K562 (cell line): ENCODE data around the gene TMEM121. TPM values are rescaled to one million over a fixed set of nuclear protein-coding genes. Genes with fewer than 3 reads are reported as not detected.

Source experiments
- ATAC-seq: fragments of 200-7000 bp; cut with Tn5 transposase; 3 replicates; pipeline ENCODE4 v1.9.1; 2020; ENCODE audit warnings: moderate library complexity
- BruUV-seq: library from RNA; stranded (reverse); fragments of 400-500 nt; replicated peaks from 2 replicates; lab custom pipeline; 2021; lab: Mats Ljungman, UMichigan
- CTCF ChIA-PET: fragments of 300-600 bp; formaldehyde crosslinking; extraction: SDS; loops from one replicate; lab custom pipeline; 2021; ENCODE audit warnings: low intra/inter-chr PET ratio; lab: Yijun Ruan, JAX
- POLR2A ChIA-PET: fragments of 300-600, 350-650 bp; sonication (Branson Sonifier 250); formaldehyde crosslinking; extraction: SDS; loops from one replicate; lab custom pipeline; 2021; ENCODE audit warnings: antibody characterized with exemption, inconsistent platforms; lab: Yijun Ruan, JAX
- DNase-seq, 4 experiments: peaks; one replicate each; pipeline versions ENCODE4 v3.0.0 to v3.0.0-alpha.2; 2011 to 2018; ENCODE audit warnings: low spot score in 3 of 4, mixed read lengths in 3 of 4; ENCODE audit errors: extremely low read depth in 1 of 4
- FAIRE-seq: peaks from 2 replicates; lab custom pipeline; 2011; peaks lifted over from hg19 to GRCh38; lab: Jason Lieb, UNC
- H2AFZ ChIP-seq: 2 replicates; pipeline ENCODE4 v1.6.0; 2011; ENCODE audit warnings: low read depth, low read length, control low read depth, inconsistent platforms
- H3K27ac ChIP-seq: fragments of 200-600 bp; 3 replicates; pipeline ENCODE4 v1.8.0; 2011; ENCODE audit warnings: low read depth, mild to moderate bottlenecking, control low read depth, inconsistent platforms, low read length, moderate library complexity, mixed read lengths; ENCODE audit errors: extremely low read depth
- H3K27me3 ChIP-seq, 2 experiments: fragments of 300-600 bp in 1 of 2; 2 replicates in 1 of 2; 3 replicates in 1 of 2; pipeline versions ENCODE4 v1.6.0 to v1.8.0; 2011; ENCODE audit warnings: inconsistent platforms in 2 of 2, low read length in 2 of 2, mild to moderate bottlenecking in 1 of 2, mixed read lengths in 1 of 2, moderate library complexity in 1 of 2; ENCODE audit not compliant: control insufficient read depth in 2 of 2, insufficient read depth in 2 of 2
- H3K36me3 ChIP-seq: fragments of 300-600 bp; 3 replicates; pipeline ENCODE4 v1.8.0; 2011; ENCODE audit warnings: mild to moderate bottlenecking, low read length, inconsistent platforms; ENCODE audit not compliant: control insufficient read depth, insufficient read depth
- H3K4me1 ChIP-seq, 2 experiments: fragments of 200-600 bp in 1 of 2; replicated peaks in 1 of 2; 2 replicates in 1 of 2; 3 replicates in 1 of 2; pipeline versions ENCODE4 v1.5.1 to v1.8.0; 2011; ENCODE audit warnings: inconsistent platforms in 2 of 2, low read length in 2 of 2, mild to moderate bottlenecking in 1 of 2, mixed read lengths in 1 of 2, moderate library complexity in 1 of 2; ENCODE audit not compliant: control insufficient read depth in 2 of 2, insufficient read depth in 2 of 2
- H3K4me2 ChIP-seq: 2 replicates; pipeline ENCODE4 v1.6.1; 2011; ENCODE audit warnings: low read length, control low read depth, inconsistent platforms, mixed read lengths; ENCODE audit not compliant: insufficient read depth
- H3K4me3 ChIP-seq: fragments of 200-600 bp; sonication (generic), shearing (Covaris generic); 2 replicates; pipeline ENCODE4 v1.5.1; 2016; ENCODE audit warnings: control low read depth, inconsistent platforms
- H3K79me2 ChIP-seq: fragments of 200-600 bp; 3 replicates; pipeline ENCODE4 v1.8.0; 2011; ENCODE audit warnings: low read length, inconsistent platforms; ENCODE audit not compliant: control insufficient read depth, insufficient read depth
- H3K9ac ChIP-seq, 2 experiments: 2 replicates each; pipeline versions ENCODE4 v1.6.0 to v1.6.1; 2011; ENCODE audit warnings: low read depth in 2 of 2, low read length in 2 of 2, control low read depth in 1 of 2, inconsistent platforms in 1 of 2, mild to moderate bottlenecking in 1 of 2, mixed read lengths in 1 of 2; ENCODE audit not compliant: insufficient read depth in 1 of 2
- H3K9me1 ChIP-seq: one replicate; pipeline ENCODE4 v1.6.0; 2011; ENCODE audit warnings: inconsistent platforms, mild to moderate bottlenecking, low read length, moderate library complexity; ENCODE audit not compliant: control insufficient read depth, insufficient read depth
- H3K9me3 ChIP-seq: replicated peaks from 2 replicates; pipeline ENCODE4 v1.5.1; 2011; ENCODE audit warnings: low read depth, low read length, inconsistent platforms; ENCODE audit not compliant: control insufficient read depth, insufficient read depth
- H4K20me1 ChIP-seq: replicated peaks from 2 replicates; pipeline ENCODE4 v1.6.1; 2011; ENCODE audit warnings: low read length, inconsistent platforms, mixed read lengths; ENCODE audit not compliant: control insufficient read depth, insufficient read depth
- POLR2G ChIP-seq: fragments of 200-400 bp; formaldehyde crosslinking; IDR thresholded peaks from 2 replicates; pipeline ENCODE4 v1.6.1; 2017; ENCODE audit warnings: low read depth, mild to moderate bottlenecking, antibody characterized with exemption, low read length, moderate library complexity
- STAT5A ChIP-seq: IDR thresholded peaks from 2 replicates; pipeline ENCODE4 v1.6.1; 2012; ENCODE audit warnings: low read length, inconsistent platforms, borderline replicate concordance
- WGBS: fragments of 100-300 bp; shearing (Covaris generic); methylation state at CpG from one replicate; pipeline ENCODE4 v1.1.6; 2016; ENCODE audit warnings: low coverage, mixed read lengths; ENCODE audit not compliant: insufficient coverage; ENCODE audit errors: missing lambda C conversion rate; 5-methylcytosine and 5-hydroxymethylcytosine counted together
- in situ Hi-C: fragments of 300-500 bp; cut with MboI; formaldehyde crosslinking; loops from 4 replicates; pipeline ENCODE4 v1.15.0; 2018; ENCODE audit warnings: inconsistent platforms, mixed read lengths
- intact Hi-C: fragments of 100-400 bp; cut with micrococcal nuclease; formaldehyde crosslinking; loops from 2 replicates; pipeline ENCODE4 v1.14.2; 2022
- polyA plus RNA-seq, 8 experiments: library from polyadenylated mRNA; depleted of rRNA in 4 of 8; stranded (reverse) in 5 of 8; unstranded in 3 of 8; fragments of >200 nt; fragmentation: Nextera tagmentation in 2 of 8; fragmentation: Illumina TruSeq in 1 of 8; extraction: Ambion mirVana in 2 of 8; extraction: Trizol in 1 of 8; gene quantifications; 2 replicates each; pipeline versions ENCODE4 v1.2.1 to v1.2.3, GENCODE V29; 2011 to 2014; ENCODE audit warnings: inconsistent platforms in 1 of 8, missing spikeins in 1 of 8
- total RNA-seq, 7 experiments: library from RNA; depleted of rRNA in 6 of 7; stranded (reverse); fragments of >200 nt in 6 of 7; fragmentation: Illumina TruSeq in 2 of 7; extraction: Trizol in 2 of 7; gene quantifications; 2 replicates each; pipeline versions ENCODE4 v1.2.1 to v1.2.3, GENCODE V29; 2011 to 2021; ENCODE audit warnings: low replicate concordance in 1 of 7

The TMEM121 gene
- total and polyA plus RNA-seq, 9 of the 15 experiments (the other 6 are each of a cell fraction or from before 2014, with no cell fraction given), result 0.31 to 0.36 TPM; not detected in 7

GRCh38 chr14:105497671-105498429 is 28.5 kb upstream of the TMEM121 start:
- in situ Hi-C loops, result no loop called here
- no TSS peak for BruUV-seq
- FAIRE-seq (no peak), ATAC-seq (no peak), DNase-seq (no peak)
- H3K36me3 ChIP-seq, result no peaks in the 10 kb centered on the region; the same call in 2 of the 3 replicates
- no peak overlapping the region for H3K27ac ChIP-seq
- WGBS, result 60% methylated on average over 10 of the region's 31 CpGs
- H4K20me1 ChIP-seq, result no peaks in the 10 kb centered on the region
- no peaks in the 10 kb centered on the region for H3K79me2 ChIP-seq
- POLR2A ChIA-PET, result interaction anchor here (0.7 kb wide), 1 partner anchor 430 kb away, joined by 3 read pairs; no protein-coding TSS in a partner anchor
- no peaks in the 10 kb centered on the region for H3K27me3 ChIP-seq
- H3K4me3 ChIP-seq, result no peak overlapping the region
- no peak overlapping the region; a peak in 1 of 4 replicates for H3K9ac ChIP-seq
- no peak overlapping the region for H2AFZ ChIP-seq
- H3K4me1 ChIP-seq, result peaks cover 0 to 68% of the 10 kb centered on the region in 2 experiments; a peak in 2 of 5 replicates
- H3K9me1 ChIP-seq, result no peaks in the 10 kb centered on the region
- CTCF ChIA-PET, result no interaction called here
- TF ChIP-seq POLR2G (0 out of 2 replicates have a peak, but pooled peaks have one; percentile 23), STAT5A (no peak)
- H3K9me3 ChIP-seq, result no peaks in the 10 kb centered on the region
- intact Hi-C loops, result no loop called here
- H3K4me2 ChIP-seq, result no peak overlapping the region
